ENCODE measurements around the gene ATP5F1D. TPM values are rescaled to one million over a fixed set of nuclear protein-coding genes. Genes with fewer than 3 reads are reported as not detected.
A peak's percentile ranks its signal among the peaks of the same experiment; 100 is the strongest.

Gene ATP5F1D
- total and polyA plus RNA-seq, 2 of the 13 experiments (the other 11 are each of a cell fraction or from before 2014, with no cell fraction given), result 39.4 to 78.7 TPM

GRCh38 chr19:1252821-1253513 lies 11.4 kb downstream of the ATP5F1D start (continued):
- TF ChIP-seq ZNF546 (CRISPR knock-in tag; conservative IDR thresholded peaks at IDR 0.05) (0 out of 2 replicates have a peak, but pooled peaks have one; percentile 27), CREB1 (IDR thresholded peaks at IDR 0.05) (peak; percentile 11; the same call in 1 of the 2 replicates), CREB1 (CRISPR knock-in tag; IDR thresholded peaks at IDR 0.05) (no peak; the same call in 1 of the 2 replicates), ATF7 (IDR thresholded peaks at IDR 0.05) (no peak), ATF7 (CRISPR knock-in tag; IDR thresholded peaks at IDR 0.05) (peak; percentile 11; the same call in 1 of the 2 replicates), MYC (CRISPR knock-in tag; IDR thresholded peaks at IDR 0.05; ENCODE audit: borderline replicate concordance) (0 out of 2 replicates have a peak, but pooled peaks have one; percentile 4), ATF4 (CRISPR knock-in tag; IDR thresholded peaks at IDR 0.05) (peak in 1 of 2 experiments; percentile 55; a peak in 1 of 4 replicates), ZNF280D (CRISPR knock-in tag; IDR thresholded peaks at IDR 0.05) (peak; percentile 10; the same call in 1 of the 2 replicates), RBM39 (IDR thresholded peaks at IDR 0.05; ENCODE audit: low read depth, low read length, poor library complexity, severe bottlenecking) (no peak), NR2F6 (IDR thresholded peaks at IDR 0.05) (no peak), NR2F6 (CRISPR knock-in tag; IDR thresholded peaks at IDR 0.05) (no peak), HOXA5 (CRISPR knock-in tag; IDR thresholded peaks at IDR 0.05) (no peak), HNF1B (CRISPR knock-in tag; IDR thresholded peaks at IDR 0.05) (no peak), SIN3A (IDR thresholded peaks at IDR 0.05; ENCODE audit: borderline replicate concordance, low read depth, low read length) (peak; percentile 35; the same call in 1 of the 2 replicates)
- TF ChIP-seq, protein P1, sequence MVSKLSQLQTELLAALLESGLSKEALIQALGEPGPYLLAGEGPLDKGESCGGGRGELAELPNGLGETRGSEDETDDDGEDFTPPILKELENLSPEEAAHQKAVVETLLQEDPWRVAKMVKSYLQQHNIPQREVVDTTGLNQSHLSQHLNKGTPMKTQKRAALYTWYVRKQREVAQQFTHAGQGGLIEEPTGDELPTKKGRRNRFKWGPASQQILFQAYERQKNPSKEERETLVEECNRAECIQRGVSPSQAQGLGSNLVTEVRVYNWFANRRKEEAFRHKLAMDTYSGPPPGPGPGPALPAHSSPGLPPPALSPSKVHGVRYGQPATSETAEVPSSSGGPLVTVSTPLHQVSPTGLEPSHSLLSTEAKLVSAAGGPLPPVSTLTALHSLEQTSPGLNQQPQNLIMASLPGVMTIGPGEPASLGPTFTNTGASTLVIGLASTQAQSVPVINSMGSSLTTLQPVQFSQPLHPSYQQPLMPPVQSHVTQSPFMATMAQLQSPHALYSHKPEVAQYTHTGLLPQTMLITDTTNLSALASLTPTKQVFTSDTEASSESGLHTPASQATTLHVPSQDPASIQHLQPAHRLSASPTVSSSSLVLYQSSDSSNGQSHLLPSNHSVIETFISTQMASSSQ (IDR thresholded peaks at IDR 0.05; ENCODE audit: low read depth), result 0 out of 2 replicates have a peak, but pooled peaks have one; percentile 4
- TF ChIP-seq, protein P1 (CRISPR knock-in tag; IDR thresholded peaks at IDR 0.05; ENCODE audit: borderline replicate concordance), result no peak
- TF ChIP-seq, protein P2, sequence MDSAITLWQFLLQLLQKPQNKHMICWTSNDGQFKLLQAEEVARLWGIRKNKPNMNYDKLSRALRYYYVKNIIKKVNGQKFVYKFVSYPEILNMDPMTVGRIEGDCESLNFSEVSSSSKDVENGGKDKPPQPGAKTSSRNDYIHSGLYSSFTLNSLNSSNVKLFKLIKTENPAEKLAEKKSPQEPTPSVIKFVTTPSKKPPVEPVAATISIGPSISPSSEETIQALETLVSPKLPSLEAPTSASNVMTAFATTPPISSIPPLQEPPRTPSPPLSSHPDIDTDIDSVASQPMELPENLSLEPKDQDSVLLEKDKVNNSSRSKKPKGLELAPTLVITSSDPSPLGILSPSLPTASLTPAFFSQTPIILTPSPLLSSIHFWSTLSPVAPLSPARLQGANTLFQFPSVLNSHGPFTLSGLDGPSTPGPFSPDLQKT (CRISPR knock-in tag; IDR thresholded peaks at IDR 0.05; ENCODE audit: borderline replicate concordance), result no peak

All from HepG2 (cell line).